Lung (tissue), 12 donors: ENCODE results near the gene XAF1. TPM values are rescaled to one million over a fixed set of nuclear protein-coding genes. Genes with fewer than 3 reads are reported as not detected.

Experiments used
- ATAC-seq: fragments of 200-7000 bp; cut with Tn5 transposase; one replicate; pipeline ENCODE4 v1.9.1; 2020; ENCODE audit warnings: moderate number of reproducible peaks; ENCODE audit not compliant: insufficient read depth, low FRiP score
- DNase-seq, 3 donors: peaks; one replicate each; pipeline ENCODE4 v3.0.0-alpha.2; 2013 to 2017
- H3K27ac ChIP-seq, 2 donors: one replicate each; pipeline ENCODE4 v1.5.1; 2013; ENCODE audit warnings: mild to moderate bottlenecking in 2 of 2, moderate library complexity in 2 of 2, control low read depth in 1 of 2, inconsistent platforms in 1 of 2, low read depth in 1 of 2, low read length in 1 of 2
- H3K27me3 ChIP-seq, 3 donors: one replicate each; pipeline ENCODE4 v1.5.1; 2013; ENCODE audit warnings: low read length in 2 of 3; ENCODE audit not compliant: control insufficient read depth in 3 of 3, insufficient read depth in 3 of 3
- H3K36me3 ChIP-seq, 4 donors: one replicate each; pipeline ENCODE4 v1.5.1; 2013; ENCODE audit warnings: low read length in 4 of 4, mild to moderate bottlenecking in 1 of 4, moderate library complexity in 1 of 4; ENCODE audit not compliant: control insufficient read depth in 4 of 4, insufficient read depth in 4 of 4
- H3K4me1 ChIP-seq, 5 donors: one replicate each; pipeline ENCODE4 v1.5.1; 2013; ENCODE audit warnings: low read length in 5 of 5, mild to moderate bottlenecking in 2 of 5, moderate library complexity in 1 of 5; ENCODE audit not compliant: control insufficient read depth in 5 of 5, insufficient read depth in 5 of 5
- H3K4me3 ChIP-seq: one replicate; pipeline ENCODE4 v1.5.1; 2013; ENCODE audit warnings: mild to moderate bottlenecking, control low read depth, moderate library complexity
- H3K9ac ChIP-seq, 2 donors: one replicate each; pipeline ENCODE4 v1.5.1; 2013; ENCODE audit warnings: low read length in 2 of 2, control low read depth in 1 of 2; ENCODE audit not compliant: insufficient read depth in 1 of 2
- H3K9me3 ChIP-seq, 4 donors: one replicate each; pipeline ENCODE4 v1.5.1; 2013; ENCODE audit warnings: low read length in 3 of 4, mild to moderate bottlenecking in 1 of 4, moderate library complexity in 1 of 4; ENCODE audit not compliant: control insufficient read depth in 4 of 4, insufficient read depth in 3 of 4
- CTCF ChIP-seq: IDR thresholded peaks from 2 replicates; pipeline ENCODE4 v1.5.1; 2012; ENCODE audit warnings: mild to moderate bottlenecking; ENCODE audit errors: control extremely low read depth, extremely low read depth
- WGBS, 2 donors: extraction: QIAGEN DNeasy Blood & Tissue Kit; methylation state at CpG; one replicate each; pipeline ENCODE4 v1.1.7; 2013; 5-methylcytosine and 5-hydroxymethylcytosine counted together
- polyA plus RNA-seq, 2 donors: library from polyadenylated mRNA; stranded (reverse); fragments of 200-250 nt; gene quantifications; one replicate each; pipeline ENCODE4 v1.2.1, GENCODE V29; 2013
- total RNA-seq, 2 donors: library from RNA; depleted of rRNA in 1 of 2; stranded (reverse); fragments of >200 nt in 1 of 2; gene quantifications; one replicate each; pipeline ENCODE4 v1.2.1, GENCODE V29; 2014 to 2021
- donor health status: control.
- donor health status: control.
- donor health status: Bipolar disorder and iron deficiency.
- donor health status: healthy.
- donor health status: DM: yes; HTN: yes; CAD: no.

The XAF1 gene
- total and polyA plus RNA-seq, 4 donors, result 25.3 to 38.3 (median 31.8) TPM

- ATAC-seq, result no peak
- Histone ChIP-seq H3K36me3 (no peaks in the 10 kb centered on the region), H3K4me3 (no peak within 1 kb of the TSS), H3K4me1 (peaks cover 0 to 13% (median 4%) of the 10 kb centered on the region in 5 donors), H3K9me3 (peaks cover 0 to 3% (median 0%) of the 10 kb centered on the region in 4 donors), H3K27me3 (peaks cover 0 to 34% (median 8%) of the 10 kb centered on the region in 3 donors), H3K9ac (no peak within 1 kb of the TSS), H3K27ac (no peak within 1 kb of the TSS)
- 2 to 3% methylated on average over 66 to 71 of the region's 71 CpGs for WGBS, 2 donors
- no peak for TF ChIP-seq CTCF
- peak; percentile 36 to 56 (median 42) for DNase-seq
Measured at GRCh38 chr17:6713130-6713917, 42.5 kb upstream of the XAF1 start, which contains the start of gene SLC13A5. SLC13A5 (minus strand) TSS chr17:6713369; CDS start chr17:6713333, 36 bp downstream.

- Histone ChIP-seq H3K36me3 (no peaks in the 10 kb centered on the region), H3K9ac (no peak overlapping the region), H3K4me3 (no peak overlapping the region), H3K27me3 (peaks cover 0 to 31% (median 8%) of the 10 kb centered on the region in 3 donors), H3K27ac (no peak overlapping the region), H3K9me3 (peaks cover 0 to 3% (median 0%) of the 10 kb centered on the region in 4 donors), H3K4me1 (peaks cover 0 to 13% (median 4%) of the 10 kb centered on the region in 5 donors)
- TF ChIP-seq CTCF, result no peak
- DNase-seq, result no peak
- WGBS, 2 donors, result 9 to 10% methylated on average over 29 of the region's 29 CpGs
- no peak for ATAC-seq
Measured at GRCh38 chr17:6713918-6714271, 42.0 kb upstream of the XAF1 start.

- Histone ChIP-seq H3K27ac (no peak overlapping the region), H3K4me3 (no peak overlapping the region), H3K9ac (no peak overlapping the region), H3K36me3 (no peaks in the 10 kb centered on the region), H3K4me1 (peaks cover 0 to 13% (median 4%) of the 10 kb centered on the region in 5 donors), H3K27me3 (peaks cover 0 to 31% (median 8%) of the 10 kb centered on the region in 3 donors), H3K9me3 (peaks cover 0 to 3% (median 0%) of the 10 kb centered on the region in 4 donors)
- WGBS, 2 donors, result 56 to 80% methylated on average over 7 of the region's 7 CpGs
- ATAC-seq, result no peak
- no peak for TF ChIP-seq CTCF
- no peak for DNase-seq
Measured at GRCh38 chr17:6714315-6714874, 41.5 kb upstream of the XAF1 start.
